HFF-Myc (cell line): ENCODE data around the gene FYTTD1.

Experiments
- DNase-seq: peaks from one replicate; pipeline ENCODE4 v3.0.0-alpha.2; 2011; ENCODE audit warnings: low read depth; ENCODE audit errors: extremely low read depth
- H3K4me3 ChIP-seq: replicated peaks from 2 replicates; pipeline ENCODE4 v1.5.1; 2011; ENCODE audit warnings: low read depth, mild to moderate bottlenecking, control low read depth, low read length
- CTCF ChIP-seq: IDR thresholded peaks from 2 replicates; pipeline ENCODE4 v1.5.1; 2012; ENCODE audit warnings: mild to moderate bottlenecking, low read depth, low read length, control low read depth; ENCODE audit errors: missing control alignments

The FYTTD1 gene

GRCh38 chr3:197749315-197749600 lies 425 bp upstream of the FYTTD1 start:
- no peak for TF ChIP-seq CTCF
- no peak for DNase-seq
- peak overlapping the region; percentile 74 for H3K4me3 ChIP-seq

GRCh38 chr3:197750396-197750831 lies 731 bp downstream of the FYTTD1 start:
- TF ChIP-seq CTCF: no peak
- no peak for DNase-seq
- peak overlapping the region; percentile 74 for H3K4me3 ChIP-seq

- peak overlapping the region; percentile 74 for H3K4me3 ChIP-seq
- no peak for TF ChIP-seq CTCF
- no peak for DNase-seq
These were observed 1.4 kb downstream of the FYTTD1 start for GRCh38 chr3:197750858-197751737.

- DNase-seq: no peak
- peak overlapping the region; percentile 74 for H3K4me3 ChIP-seq
- no peak for TF ChIP-seq CTCF
These were observed 2.4 kb downstream of the FYTTD1 start for GRCh38 chr3:197752107-197752506.

- no peak overlapping the region for H3K4me3 ChIP-seq
- no peak for DNase-seq
- TF ChIP-seq CTCF: no peak
These were observed 3.6 kb downstream of the FYTTD1 start for GRCh38 chr3:197753263-197753662.

- H3K4me3 ChIP-seq: no peak overlapping the region
- DNase-seq: no peak
- no peak for TF ChIP-seq CTCF
These were observed 7.0 kb downstream of the FYTTD1 start for GRCh38 chr3:197756704-197757103.

GRCh38 chr3:197758512-197758911 lies 8.8 kb downstream of the FYTTD1 start:
- DNase-seq: no peak
- no peak overlapping the region for H3K4me3 ChIP-seq
- TF ChIP-seq CTCF: no peak
